HL-60/S4 treated with phorbol 12-myristate 13-acetate at 8.2 ng/mL for 4 days and 3 days (cell line): ENCODE results near the gene FAM222B.
"Not testable (repeated sequence)": the region's sequence is repeated elsewhere in the genome, so short reads cannot be mapped to it uniquely, and the experiment has no call there.

Experiments used
- in situ Hi-C: fragments of 300-500 bp; cut with MboI; formaldehyde crosslinking; loops from 2 replicates; pipeline ENCODE4 v1.15.0; 2022; ENCODE audit warnings: low sequenced_read_pairs

The FAM222B gene

DNA sequence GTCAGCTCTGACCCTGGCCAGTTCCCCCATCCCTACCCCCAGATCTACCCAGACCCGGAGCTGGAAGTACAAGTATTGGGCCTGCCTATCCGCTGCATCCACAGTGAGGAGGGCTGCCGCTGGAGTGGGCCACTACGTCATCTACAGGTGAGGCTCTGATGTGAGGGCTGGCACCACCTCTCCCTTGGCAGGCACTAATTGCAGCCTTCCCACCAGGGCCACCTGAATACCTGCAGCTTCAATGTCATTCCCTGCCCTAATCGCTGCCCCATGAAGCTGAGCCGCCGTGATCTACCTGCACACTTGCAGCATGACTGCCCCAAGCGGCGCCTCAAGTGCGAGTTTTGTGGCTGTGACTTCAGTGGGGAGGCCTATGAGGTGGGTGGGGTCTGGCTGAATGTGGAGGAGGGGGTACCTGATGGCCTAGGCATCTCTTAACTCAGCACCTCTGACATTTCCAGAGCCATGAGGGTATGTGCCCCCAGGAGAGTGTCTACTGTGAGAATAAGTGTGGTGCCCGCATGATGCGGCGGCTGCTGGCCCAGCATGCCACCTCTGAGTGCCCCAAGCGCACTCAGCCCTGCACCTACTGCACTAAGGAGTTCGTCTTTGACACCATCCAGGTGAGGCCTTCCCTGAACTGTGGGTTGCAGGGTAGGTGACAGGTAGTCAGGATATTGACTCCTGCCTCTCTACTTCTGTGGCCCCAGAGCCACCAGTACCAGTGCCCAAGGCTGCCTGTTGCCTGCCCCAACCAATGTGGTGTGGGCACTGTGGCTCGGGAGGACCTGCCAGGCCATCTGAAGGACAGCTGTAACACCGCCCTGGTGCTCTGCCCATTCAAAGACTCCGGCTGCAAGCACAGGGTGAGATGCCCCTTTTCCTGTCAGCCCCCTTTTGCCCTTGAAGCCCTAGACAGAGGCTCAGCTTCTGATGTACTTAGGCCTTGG, 94.5 kb downstream of the FAM222B start:
- in situ Hi-C loops: no loop called here

DNA sequence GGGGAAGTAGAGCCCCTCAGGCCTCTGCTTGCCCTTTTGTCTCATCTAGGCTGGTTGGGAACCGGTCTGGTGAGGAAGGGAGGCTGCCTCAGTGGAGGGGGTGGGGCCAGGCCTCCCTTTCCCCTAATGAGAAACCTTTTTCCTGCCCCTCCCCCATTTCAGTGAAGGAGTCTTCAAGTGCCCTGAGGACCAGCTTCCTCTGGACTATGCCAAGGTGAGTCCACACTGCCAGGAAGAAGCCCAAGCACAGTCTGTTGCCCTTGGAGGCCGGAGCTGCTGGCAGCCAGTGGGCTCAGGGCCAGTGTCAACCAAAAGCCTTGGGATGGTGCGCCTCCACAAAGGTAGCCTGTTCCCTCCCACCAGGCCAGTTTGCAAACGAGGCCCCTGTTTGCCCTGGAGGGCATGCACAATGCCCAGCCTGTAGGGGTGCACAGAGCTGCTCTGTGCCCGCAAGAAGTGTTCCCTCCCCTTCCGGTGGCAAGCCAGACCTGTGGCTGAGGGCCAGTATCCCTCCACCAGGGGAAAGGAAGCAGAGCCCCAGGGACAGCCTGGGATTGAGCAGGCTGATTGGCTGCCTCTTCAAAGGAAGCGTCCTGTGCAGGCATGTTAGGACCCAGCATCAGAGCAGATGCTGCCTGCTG, 95.4 kb downstream of the FAM222B start:
- in situ Hi-C loops: no loop called here

- in situ Hi-C loops: no loop called here
These were observed 96.0 kb downstream of the FAM222B start for GRCh38 chr17:28746611-28747050.

DNA sequence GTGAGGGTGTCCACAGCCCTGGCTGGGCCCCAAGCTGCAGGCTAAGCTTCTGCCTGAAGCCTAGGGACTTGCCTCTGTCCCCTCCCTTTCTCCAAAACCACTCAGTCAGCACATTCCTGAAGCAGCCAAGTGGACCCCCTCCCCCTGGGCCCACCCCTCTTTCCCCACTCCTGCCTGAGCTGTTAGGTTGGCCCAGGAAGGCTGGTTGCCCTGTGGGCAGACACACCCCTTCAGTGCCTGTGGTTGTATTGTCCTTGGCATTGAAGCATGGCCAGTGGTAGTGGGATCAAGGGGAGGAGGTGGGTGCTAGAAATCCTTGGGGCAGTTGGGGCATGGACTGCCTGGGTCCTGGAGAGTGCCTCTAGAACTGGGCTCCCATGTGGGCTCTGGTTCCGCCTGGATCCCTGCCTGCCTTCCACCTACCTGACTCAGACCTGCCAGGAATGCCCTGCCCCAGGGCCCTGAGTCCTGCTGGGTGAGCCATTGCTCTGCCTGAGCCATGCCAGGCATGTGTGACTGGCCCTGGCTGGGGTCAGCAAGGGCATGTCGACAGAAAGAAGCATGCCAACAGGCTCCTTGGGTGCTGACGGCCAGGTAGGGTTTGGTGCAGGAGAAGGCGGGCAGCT, 96.7 kb downstream of the FAM222B start:
- in situ Hi-C loops: no loop called here

DNA sequence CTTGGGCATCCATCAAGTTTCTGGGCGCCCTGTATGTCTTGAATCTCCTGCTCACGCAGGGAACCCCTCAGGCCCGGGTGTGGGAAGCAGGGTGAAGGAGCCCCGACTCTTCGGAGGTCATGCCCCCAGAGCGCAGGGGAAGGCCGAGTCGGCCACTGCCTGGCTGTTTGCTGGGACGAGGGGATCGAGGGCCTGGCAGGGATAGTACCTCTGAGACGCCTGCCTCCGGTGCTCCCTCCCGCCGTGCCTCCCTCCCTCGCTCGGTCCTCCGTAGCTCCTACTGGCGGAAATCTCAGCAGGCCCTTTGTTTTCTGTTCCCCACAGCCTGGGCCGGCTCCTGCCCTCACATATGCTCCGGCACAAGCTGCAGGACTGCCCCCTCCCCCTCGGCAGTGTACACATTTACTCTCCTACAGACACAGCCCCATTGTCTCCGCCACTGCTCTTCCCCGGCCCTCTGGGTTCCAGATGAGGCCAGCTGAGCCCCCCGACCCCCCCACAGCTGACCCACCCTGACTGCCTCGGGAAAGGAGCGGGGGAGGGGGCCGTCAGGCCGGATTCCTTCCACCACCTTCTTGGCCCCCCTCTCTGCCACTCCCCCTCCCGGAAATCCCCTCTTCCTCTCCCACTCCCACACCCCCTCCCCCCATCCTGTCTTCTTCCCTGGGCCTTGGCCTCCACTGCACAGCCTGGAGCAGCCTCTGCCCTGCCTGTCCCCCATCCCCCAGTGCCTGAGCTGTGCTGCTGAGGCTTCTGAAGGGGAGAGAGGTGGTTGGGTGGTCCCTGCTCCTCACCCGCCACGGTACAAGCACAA, 97.4 kb downstream of the FAM222B start:
- in situ Hi-C loops: no loop called here

DNA sequence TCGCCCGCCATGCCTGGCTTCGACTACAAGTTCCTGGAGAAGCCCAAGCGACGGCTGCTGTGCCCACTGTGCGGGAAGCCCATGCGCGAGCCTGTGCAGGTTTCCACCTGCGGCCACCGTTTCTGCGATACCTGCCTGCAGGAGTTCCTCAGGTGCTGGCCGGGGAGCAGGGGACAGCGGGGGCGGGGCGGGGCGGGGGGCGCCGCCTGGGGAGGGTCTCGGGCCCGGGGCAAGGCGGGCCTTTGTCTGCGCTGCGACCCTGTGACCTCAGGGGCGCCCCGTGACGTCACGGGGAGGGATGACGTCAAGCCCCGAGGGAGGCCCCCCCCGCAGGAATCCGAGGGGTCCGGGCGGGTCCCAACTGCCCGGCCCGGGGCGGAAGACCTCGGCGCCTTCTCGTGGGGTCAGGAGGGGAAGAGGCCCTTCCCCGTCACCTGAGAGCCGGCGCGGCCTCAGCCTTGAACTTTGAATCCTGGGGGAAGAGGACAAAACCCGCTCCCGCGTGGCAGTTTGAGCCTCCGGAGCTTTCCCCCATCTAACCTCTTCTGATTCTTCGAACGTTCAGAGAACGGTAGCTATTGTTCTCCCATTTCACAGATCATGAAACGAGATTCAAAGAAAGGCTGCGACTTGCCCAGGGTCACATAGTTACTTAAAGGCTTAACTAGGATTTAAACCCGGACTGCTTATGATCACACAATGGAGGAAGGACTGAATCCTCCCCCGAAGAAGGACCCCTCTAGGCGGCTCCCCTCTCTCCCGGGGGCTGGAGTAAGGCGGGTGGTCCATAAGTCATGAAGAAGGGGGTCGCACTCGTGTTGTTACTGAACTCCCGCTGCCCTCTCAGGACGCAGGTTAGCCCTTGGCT, 98.3 kb downstream of the FAM222B start:
- in situ Hi-C loops: no loop called here

GRCh38 chr17:28743243-28744103, 99.1 kb downstream of the FAM222B start, which contains the start of gene TRAF4:
Gene TRAF4, plus strand, starts transcription at chr17:28744011. Its CDS starts 102 bp downstream, at chr17:28744113.
- in situ Hi-C loops: no loop called here

DNA sequence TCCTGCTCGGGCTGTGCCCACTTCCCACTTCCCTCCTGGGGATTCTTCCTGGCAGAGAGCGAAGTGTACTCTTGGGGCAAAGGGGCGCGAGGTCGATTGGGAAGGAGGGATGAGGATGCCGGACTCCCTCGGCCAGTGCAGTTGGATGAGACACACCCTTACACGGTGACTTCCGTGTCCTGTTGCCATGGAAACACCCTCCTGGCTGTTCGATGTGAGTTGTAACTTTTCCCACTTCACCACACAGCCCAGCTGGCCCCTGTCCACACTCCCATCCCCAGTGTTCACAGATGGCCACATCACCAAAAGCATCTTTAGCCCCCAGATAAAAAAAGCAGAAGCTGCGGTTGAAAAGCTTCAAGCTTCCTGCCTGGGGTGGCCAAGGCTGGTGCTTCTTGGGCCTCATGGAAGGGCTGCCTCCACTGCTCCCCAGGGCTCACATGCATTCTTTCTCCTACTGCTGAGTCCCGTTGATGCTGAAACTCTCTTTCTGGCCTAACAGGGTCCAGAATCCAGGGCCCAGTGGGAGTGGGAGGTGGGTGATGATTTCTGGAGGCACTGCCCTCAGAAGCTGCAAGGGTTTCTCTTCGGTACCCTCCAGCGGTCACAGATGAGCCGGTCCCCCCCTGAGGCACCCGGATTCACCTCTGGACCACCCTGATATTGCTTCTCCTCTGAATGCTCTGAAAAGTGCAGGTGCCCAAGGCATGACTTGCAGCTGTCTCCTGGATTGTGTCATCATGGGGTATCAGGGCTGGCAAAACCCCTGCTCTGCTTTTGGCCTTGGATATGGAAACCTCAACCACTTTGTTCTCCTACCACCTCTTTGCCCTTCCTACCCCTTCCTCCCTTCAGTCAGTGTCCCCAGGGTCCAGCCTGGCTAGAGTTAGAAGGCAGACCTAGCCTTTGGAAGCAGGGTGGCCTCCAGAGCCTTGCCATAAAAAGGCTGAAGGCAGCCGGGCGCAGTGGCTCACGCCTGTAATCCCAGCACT, 100.9 kb downstream of the FAM222B start:
- in situ Hi-C loops: no loop called here

DNA sequence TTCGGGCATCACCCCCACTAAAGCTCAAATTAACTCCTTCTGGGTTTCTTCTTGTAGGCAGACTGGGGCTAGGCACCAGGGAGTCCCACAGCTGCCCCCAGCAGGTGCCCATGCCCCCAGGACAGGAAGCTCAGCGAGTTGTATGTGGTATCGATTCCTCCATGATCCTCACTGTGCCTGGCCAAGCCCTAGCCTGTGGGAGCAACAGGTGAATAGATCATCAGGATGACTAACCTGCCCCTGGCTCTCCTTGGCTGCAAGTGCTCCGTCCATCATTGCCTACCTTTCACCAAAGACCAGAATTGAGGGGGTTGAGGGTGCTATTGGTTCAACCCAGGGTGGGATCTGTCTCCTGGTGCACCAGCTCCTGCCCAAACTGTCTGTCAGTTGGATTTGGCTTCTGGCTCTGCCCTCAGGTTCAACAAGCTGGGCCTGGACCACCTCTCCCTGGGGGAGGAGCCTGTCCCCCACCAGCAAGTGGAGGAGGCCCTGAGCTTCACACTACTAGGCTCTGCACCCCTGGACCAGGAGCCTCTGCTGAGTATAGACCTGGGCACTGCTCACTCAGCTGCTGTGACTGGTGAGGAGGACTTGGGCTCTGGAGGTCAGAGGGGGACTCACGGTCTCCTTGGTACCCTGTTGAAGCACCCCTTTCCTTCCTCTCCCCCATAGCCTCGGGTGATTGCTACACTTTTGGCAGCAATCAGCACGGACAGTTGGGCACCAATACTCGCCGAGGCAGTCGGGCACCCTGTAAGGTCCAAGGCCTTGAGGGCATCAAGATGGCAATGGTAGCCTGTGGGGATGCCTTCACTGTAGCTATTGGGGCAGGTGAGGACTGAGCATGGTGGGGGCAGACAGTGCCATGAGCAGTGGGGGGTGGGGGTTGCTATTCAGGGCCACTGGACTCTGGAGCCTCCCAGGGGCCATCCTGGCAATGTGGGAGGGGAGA, 101.9 kb downstream of the FAM222B start:
- in situ Hi-C loops: no loop called here

DNA sequence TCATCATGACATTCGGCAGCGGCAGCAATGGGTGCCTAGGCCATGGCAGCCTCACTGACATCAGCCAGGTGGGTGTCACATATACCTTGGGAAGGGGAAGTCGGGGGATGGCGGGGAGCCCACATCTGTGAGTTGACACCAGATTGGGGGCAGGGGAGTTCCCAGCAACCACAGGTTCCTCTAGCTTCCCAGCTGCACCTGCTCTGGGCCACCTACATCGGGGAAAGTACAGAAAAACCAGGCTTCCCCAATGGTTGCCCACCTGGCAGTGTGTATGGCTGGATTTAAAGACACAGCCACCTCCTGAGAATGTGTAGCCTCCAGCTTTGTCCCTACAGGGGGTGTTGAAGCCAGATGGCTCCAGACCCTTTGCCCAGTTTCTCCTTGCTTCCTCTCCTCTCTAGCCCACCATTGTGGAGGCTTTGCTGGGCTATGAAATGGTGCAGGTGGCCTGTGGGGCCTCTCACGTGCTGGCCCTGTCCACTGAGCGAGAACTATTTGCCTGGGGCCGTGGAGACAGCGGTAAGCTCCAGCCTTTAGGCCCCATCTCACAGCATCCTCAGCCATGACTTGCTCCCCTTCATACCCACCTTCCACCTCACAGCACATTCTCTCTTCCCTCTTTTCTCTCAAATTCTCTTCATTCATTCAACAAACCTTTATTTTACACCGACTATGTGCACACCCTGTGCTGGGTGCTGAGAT, 103.8 kb downstream of the FAM222B start:
- in situ Hi-C loops: no loop called here

- in situ Hi-C loops: no loop called here
These were observed 104.6 kb downstream of the FAM222B start for GRCh38 chr17:28737770-28738679.

- in situ Hi-C loops: no loop called here
These were observed 105.3 kb downstream of the FAM222B start for GRCh38 chr17:28737316-28737715.

- in situ Hi-C loops: not testable (repeated sequence)
These were observed 106.4 kb downstream of the FAM222B start for GRCh38 chr17:28735913-28736769.

GRCh38 chr17:28735242-28735722, 107.3 kb downstream of the FAM222B start:
- in situ Hi-C loops: no loop called here
